ENCODE data around the gene GCN1.

The GCN1 gene

GRCh38 chr12:120181991-120182631, 12.4 kb downstream of the GCN1 start:
- DNase-seq = no peak

- no peak for DNase-seq
Observed at GRCh38 chr12:120180975-120181374, 13.5 kb downstream of the GCN1 start.

- no peak for DNase-seq
Observed at GRCh38 chr12:120175537-120175936, 19.0 kb downstream of the GCN1 start.

GRCh38 chr12:120175062-120175461, 19.5 kb downstream of the GCN1 start:
- DNase-seq = no peak

- no peak for DNase-seq
Observed at GRCh38 chr12:120172053-120172452, 22.5 kb downstream of the GCN1 start.

GRCh38 chr12:120170631-120171030, 23.9 kb downstream of the GCN1 start:
- DNase-seq = no peak

- no peak for DNase-seq
Observed at GRCh38 chr12:120169946-120170345, 24.6 kb downstream of the GCN1 start.

GRCh38 chr12:120168337-120168736, 26.2 kb downstream of the GCN1 start:
- no peak for DNase-seq

- DNase-seq = no peak
Observed at GRCh38 chr12:120167529-120168095, 26.9 kb downstream of the GCN1 start.

- no peak for DNase-seq
Observed at GRCh38 chr12:120164293-120164692, 30.2 kb downstream of the GCN1 start.

GRCh38 chr12:120162763-120163162, 31.8 kb downstream of the GCN1 start:
- DNase-seq = no peak

- DNase-seq = no peak
Observed at GRCh38 chr12:120161852-120162251, 32.7 kb downstream of the GCN1 start.

- DNase-seq = no peak
Observed at GRCh38 chr12:120159509-120160237, 34.8 kb downstream of the GCN1 start.

GRCh38 chr12:120158351-120158750, 36.2 kb downstream of the GCN1 start:
- DNase-seq = no peak

GRCh38 chr12:120157678-120158077, 36.8 kb downstream of the GCN1 start:
- DNase-seq = no peak

- DNase-seq = no peak
Observed at GRCh38 chr12:120156315-120157259, 37.9 kb downstream of the GCN1 start.

- DNase-seq = no peak
Observed at GRCh38 chr12:120155072-120155471, 39.4 kb downstream of the GCN1 start.

- DNase-seq = no peak
Observed at GRCh38 chr12:120150919-120151525, 43.5 kb downstream of the GCN1 start.

- no peak for DNase-seq
Observed at GRCh38 chr12:120148011-120148410, 46.5 kb downstream of the GCN1 start.

GRCh38 chr12:120145164-120145563, 49.4 kb downstream of the GCN1 start:
- DNase-seq = no peak

GRCh38 chr12:120144215-120144614, 50.3 kb downstream of the GCN1 start:
- DNase-seq = no peak

- no peak for DNase-seq
Observed at GRCh38 chr12:120142231-120142877, 52.2 kb downstream of the GCN1 start.
